B cell (primary cell): ENCODE data around the gene LGR5. TPM values are rescaled to one million over a fixed set of nuclear protein-coding genes. Genes with fewer than 3 reads are reported as not detected.

Experiments
- ATAC-seq: fragments of 200-7000 bp; cut with Tn5 transposase; one replicate; pipeline ENCODE4 v1.10.0; 2021; ENCODE audit warnings: low read depth, mild to moderate bottlenecking, moderate number of reproducible peaks, moderate library complexity
- CTCF ChIA-PET: fragments of 350-600 bp; sonication (Branson Sonifier 250); formaldehyde crosslinking; loops from one replicate; lab custom pipeline; 2021; ENCODE audit warnings: antibody characterized with exemption, inconsistent platforms; lab: Charles Lee
- POLR2A ChIA-PET: fragments of 350-600 bp; sonication (Branson Sonifier 250); formaldehyde crosslinking; loops from one replicate; lab custom pipeline; 2021; ENCODE audit warnings: antibody characterized with exemption; lab: Charles Lee
- DNase-seq: peaks from one replicate; pipeline ENCODE4 v3.0.0; 2013
- H2AFZ ChIP-seq: 2 replicates; pipeline ENCODE4 v1.6.1; 2012; ENCODE audit warnings: mild to moderate bottlenecking, low read depth, low read length; ENCODE audit not compliant: insufficient read depth, poor library complexity, severe bottlenecking
- H3K27ac ChIP-seq, 2 donors: 1 replicate in 1 of 2; 2 replicates in 1 of 2; pipeline ENCODE4 v1.5.1; 2012 to 2013; ENCODE audit warnings: low read length in 2 of 2, mild to moderate bottlenecking in 2 of 2, moderate library complexity in 1 of 2
- H3K27me3 ChIP-seq, 4 experiments: fragments of 200-600 bp in 1 of 4; sonication (generic) in 1 of 4; replicated peaks in 1 of 4; 1 replicate in 2 of 4; 2 replicates in 2 of 4; pipeline versions ENCODE4 v1.6.1 to v1.7.0; 2013 to 2016; ENCODE audit warnings: low read length in 3 of 4, mild to moderate bottlenecking in 2 of 4, mixed read lengths in 1 of 4, moderate library complexity in 1 of 4; ENCODE audit not compliant: insufficient read depth in 4 of 4, control insufficient read depth in 3 of 4; ENCODE audit errors: control extremely low read depth in 1 of 4
- H3K36me3 ChIP-seq, 2 experiments: replicated peaks in 1 of 2; 1 replicate in 1 of 2; 2 replicates in 1 of 2; pipeline versions ENCODE4 v1.6.1 to v1.7.1; 2013; ENCODE audit warnings: low read length in 1 of 2; ENCODE audit not compliant: insufficient read depth in 2 of 2, control insufficient read depth in 1 of 2; ENCODE audit errors: control extremely low read depth in 1 of 2, extremely low read depth in 1 of 2
- H3K4me1 ChIP-seq, 2 donors: fragments of 200-600 bp in 1 of 2; sonication (generic) in 1 of 2; 1 replicate in 1 of 2; 2 replicates in 1 of 2; pipeline versions ENCODE4 v1.5.1 to v1.6.1; 2013 to 2017; ENCODE audit warnings: low read length in 2 of 2; ENCODE audit not compliant: control insufficient read depth in 2 of 2, insufficient read depth in 2 of 2
- H3K4me2 ChIP-seq: replicated peaks from 2 replicates; pipeline ENCODE3; 2012; ENCODE audit warnings: mild to moderate bottlenecking, low read depth, low read length; ENCODE audit not compliant: poor library complexity, severe bottlenecking
- H3K4me3 ChIP-seq, 5 experiments: fragments of 200-600 bp in 1 of 5; sonication (generic) in 1 of 5; 1 replicate in 3 of 5; 2 replicates in 2 of 5; pipeline versions ENCODE4 v1.5.1 to v1.7.0; 2011 to 2016; ENCODE audit warnings: low read length in 4 of 5, mild to moderate bottlenecking in 4 of 5, low read depth in 2 of 5, control low read depth in 1 of 5, moderate library complexity in 1 of 5; ENCODE audit not compliant: insufficient read depth in 1 of 5; ENCODE audit errors: control extremely low read depth in 1 of 5, extremely low read depth in 1 of 5
- H3K79me2 ChIP-seq: fragments of 200-600 bp; sonication (generic); one replicate; pipeline ENCODE4 v1.6.0; 2016; ENCODE audit warnings: low read length; ENCODE audit not compliant: control insufficient read depth, insufficient read depth
- H3K9ac ChIP-seq: fragments of 200-600 bp; sonication (generic); 2 replicates; pipeline ENCODE4 v1.6.1; 2017; ENCODE audit warnings: mild to moderate bottlenecking, low read length, moderate library complexity
- H3K9me3 ChIP-seq, 3 donors: one replicate each; pipeline versions ENCODE4 v1.6.1 to v1.7.1; 2013; ENCODE audit warnings: low read length in 2 of 3; ENCODE audit not compliant: control insufficient read depth in 2 of 3, insufficient read depth in 1 of 3; ENCODE audit errors: control extremely low read depth in 1 of 3
- H4K20me1 ChIP-seq: 2 replicates; pipeline ENCODE4 v1.6.0; 2012; ENCODE audit warnings: mild to moderate bottlenecking, low read length; ENCODE audit not compliant: insufficient read depth, control insufficient read depth, poor library complexity, severe bottlenecking
- H3K27ac Mint-ChIP-seq: one replicate; pipeline ENCODE4 v1.8.0; 2021; ENCODE audit warnings: mixed read lengths
- H3K27me3 Mint-ChIP-seq: one replicate; pipeline ENCODE4 v1.8.0; 2021; ENCODE audit warnings: mixed read lengths
- H3K4me1 Mint-ChIP-seq: one replicate; pipeline ENCODE4 v1.8.0; 2021; ENCODE audit warnings: mixed read lengths
- H3K4me3 Mint-ChIP-seq: one replicate; pipeline ENCODE4 v1.8.0; 2021; ENCODE audit warnings: mixed read lengths
- H3K9me3 Mint-ChIP-seq: one replicate; pipeline ENCODE4 v1.8.0; 2022; ENCODE audit warnings: mixed read lengths; ENCODE audit not compliant: insufficient read depth
- EZH2 ChIP-seq: IDR thresholded peaks from 2 replicates; pipeline ENCODE4 v1.6.1; 2012; ENCODE audit warnings: borderline replicate concordance, low read depth, mild to moderate bottlenecking, moderate library complexity, low read length; ENCODE audit not compliant: insufficient read depth, poor library complexity, severe bottlenecking
- WGBS: methylation state at CpG from one replicate; pipeline ENCODE4 v1.1.5; 2013; ENCODE audit warnings: missing lambda C conversion rate; ENCODE audit not compliant: insufficient coverage; 5-methylcytosine and 5-hydroxymethylcytosine counted together
- intact Hi-C: fragments of 100-400 bp; cut with micrococcal nuclease; formaldehyde crosslinking; loops from one replicate; pipeline ENCODE4 v1.10.0; 2022
- polyA plus RNA-seq: library from polyadenylated mRNA; depleted of rRNA; stranded (reverse); fragments of >200 nt; gene quantifications from 2 replicates; pipeline ENCODE4 v1.2.3, GENCODE V29; 2012
- total RNA-seq, 2 donors: library from RNA; stranded (reverse); fragments of 120-200 nt in 1 of 2; gene quantifications; 1 replicate in 1 of 2; 2 replicates in 1 of 2; pipeline versions ENCODE4 v1.2.3 to v1.2.4, GENCODE V29; 2013 to 2022
- TF ChIP-seq, protein P1 (sequence below): fragments of 200-600 bp; IDR thresholded peaks from one replicate; pipeline ENCODE4 v1.8.0; 2022; ENCODE audit warnings: antibody characterized with exemption, mild to moderate bottlenecking

Gene LGR5
- total and polyA plus RNA-seq, 2 donors (not counting 1 experiment from before 2014, with no cell fraction given) = 0.06 TPM; not detected in 1

DNA sequence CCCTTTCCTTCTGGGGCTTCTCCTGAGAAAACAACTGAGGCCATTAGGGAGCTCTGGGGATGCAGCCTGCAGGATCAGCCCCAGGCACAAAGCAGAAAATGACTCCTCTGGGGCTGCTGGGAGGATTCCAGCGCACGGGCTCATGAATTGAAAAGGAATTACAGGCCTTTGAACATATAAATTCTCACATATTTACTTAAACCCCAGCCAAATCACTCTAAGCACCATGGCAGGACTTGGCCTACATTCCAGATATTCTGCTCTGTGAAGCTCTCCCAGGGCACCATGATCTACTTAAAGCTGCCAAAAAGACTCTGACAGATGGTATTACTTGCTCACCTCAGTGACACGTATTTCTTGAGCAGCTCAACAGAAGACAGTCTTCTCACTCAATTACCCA lies 136.9 kb downstream of the LGR5 start:
- TF ChIP-seq, protein P1, sequence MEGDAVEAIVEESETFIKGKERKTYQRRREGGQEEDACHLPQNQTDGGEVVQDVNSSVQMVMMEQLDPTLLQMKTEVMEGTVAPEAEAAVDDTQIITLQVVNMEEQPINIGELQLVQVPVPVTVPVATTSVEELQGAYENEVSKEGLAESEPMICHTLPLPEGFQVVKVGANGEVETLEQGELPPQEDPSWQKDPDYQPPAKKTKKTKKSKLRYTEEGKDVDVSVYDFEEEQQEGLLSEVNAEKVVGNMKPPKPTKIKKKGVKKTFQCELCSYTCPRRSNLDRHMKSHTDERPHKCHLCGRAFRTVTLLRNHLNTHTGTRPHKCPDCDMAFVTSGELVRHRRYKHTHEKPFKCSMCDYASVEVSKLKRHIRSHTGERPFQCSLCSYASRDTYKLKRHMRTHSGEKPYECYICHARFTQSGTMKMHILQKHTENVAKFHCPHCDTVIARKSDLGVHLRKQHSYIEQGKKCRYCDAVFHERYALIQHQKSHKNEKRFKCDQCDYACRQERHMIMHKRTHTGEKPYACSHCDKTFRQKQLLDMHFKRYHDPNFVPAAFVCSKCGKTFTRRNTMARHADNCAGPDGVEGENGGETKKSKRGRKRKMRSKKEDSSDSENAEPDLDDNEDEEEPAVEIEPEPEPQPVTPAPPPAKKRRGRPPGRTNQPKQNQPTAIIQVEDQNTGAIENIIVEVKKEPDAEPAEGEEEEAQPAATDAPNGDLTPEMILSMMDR = no peak
- TF ChIP-seq EZH2 = no peak
- no peak overlapping the region for H3K27ac ChIP-seq
- H2AFZ ChIP-seq = no peak overlapping the region
- no peak for ATAC-seq
- intact Hi-C loops = no loop called here
- no peak overlapping the region for H3K4me3 ChIP-seq
- no peaks in the 10 kb centered on the region for H3K36me3 ChIP-seq
- no peaks in the 10 kb centered on the region for H3K4me1 ChIP-seq
- H3K9ac ChIP-seq = no peak overlapping the region
- WGBS = 83% methylated on average over 3 of the region's 3 CpGs
- H4K20me1 ChIP-seq = no peaks in the 10 kb centered on the region
- Mint-ChIP-seq H3K4me3 (no peak overlapping the region), H3K4me1 (no peaks in the 10 kb centered on the region), H3K27ac (no peak overlapping the region), H3K9me3 (no peaks in the 10 kb centered on the region), H3K27me3 (peaks cover 7% of the 10 kb centered on the region)
- ChIA-PET CTCF (no interaction called here), POLR2A (no interaction called here)
- H3K9me3 ChIP-seq = no peaks in the 10 kb centered on the region
- H3K79me2 ChIP-seq = no peaks in the 10 kb centered on the region
- no peak for DNase-seq
- H3K27me3 ChIP-seq = no peaks in the 10 kb centered on the region
- no peak overlapping the region for H3K4me2 ChIP-seq

- Histone ChIP-seq H3K4me2 (no peak overlapping the region), H3K4me1 (no peaks in the 10 kb centered on the region), H3K4me3 (no peak overlapping the region), H3K36me3 (no peaks in the 10 kb centered on the region), H4K20me1 (no peaks in the 10 kb centered on the region), H2AFZ (no peak overlapping the region), H3K27me3 (no peaks in the 10 kb centered on the region), H3K79me2 (no peaks in the 10 kb centered on the region), H3K9ac (no peak overlapping the region), H3K27ac (no peak overlapping the region), H3K9me3 (no peaks in the 10 kb centered on the region)
- POLR2A ChIA-PET = no interaction called here
- TF ChIP-seq EZH2 = no peak
- TF ChIP-seq, protein P1 = no peak
- Mint-ChIP-seq H3K27me3 (peaks cover 9% of the 10 kb centered on the region), H3K27ac (no peak overlapping the region), H3K4me1 (no peaks in the 10 kb centered on the region), H3K9me3 (no peaks in the 10 kb centered on the region), H3K4me3 (no peak overlapping the region)
- DNase-seq (no peak), ATAC-seq (no peak)
- CTCF ChIA-PET = no interaction called here
- intact Hi-C loops = no loop called here
- WGBS = 83% methylated on average over 1 of the region's 5 CpGs
Observed at GRCh38 chr12:71578694-71579258, 139.2 kb downstream of the LGR5 start.
